Fibroblast of the conjunctiva (primary cell): ENCODE data around the gene SDK2.
A peak's percentile ranks its signal among the peaks of the same experiment; 100 is the strongest.
"Not testable (repeated sequence)": the region's sequence is repeated elsewhere in the genome, so short reads cannot be mapped to it uniquely, and the experiment has no call there.

ENCODE experiments used
- DNase-seq: peaks from one replicate; pipeline ENCODE4 v3.0.0-alpha.2; 2010; ENCODE audit warnings: low read depth

Gene SDK2

GRCh38 chr17:73318427-73318813 lies 325.8 kb downstream of the SDK2 start:
- DNase-seq = no peak

DNA sequence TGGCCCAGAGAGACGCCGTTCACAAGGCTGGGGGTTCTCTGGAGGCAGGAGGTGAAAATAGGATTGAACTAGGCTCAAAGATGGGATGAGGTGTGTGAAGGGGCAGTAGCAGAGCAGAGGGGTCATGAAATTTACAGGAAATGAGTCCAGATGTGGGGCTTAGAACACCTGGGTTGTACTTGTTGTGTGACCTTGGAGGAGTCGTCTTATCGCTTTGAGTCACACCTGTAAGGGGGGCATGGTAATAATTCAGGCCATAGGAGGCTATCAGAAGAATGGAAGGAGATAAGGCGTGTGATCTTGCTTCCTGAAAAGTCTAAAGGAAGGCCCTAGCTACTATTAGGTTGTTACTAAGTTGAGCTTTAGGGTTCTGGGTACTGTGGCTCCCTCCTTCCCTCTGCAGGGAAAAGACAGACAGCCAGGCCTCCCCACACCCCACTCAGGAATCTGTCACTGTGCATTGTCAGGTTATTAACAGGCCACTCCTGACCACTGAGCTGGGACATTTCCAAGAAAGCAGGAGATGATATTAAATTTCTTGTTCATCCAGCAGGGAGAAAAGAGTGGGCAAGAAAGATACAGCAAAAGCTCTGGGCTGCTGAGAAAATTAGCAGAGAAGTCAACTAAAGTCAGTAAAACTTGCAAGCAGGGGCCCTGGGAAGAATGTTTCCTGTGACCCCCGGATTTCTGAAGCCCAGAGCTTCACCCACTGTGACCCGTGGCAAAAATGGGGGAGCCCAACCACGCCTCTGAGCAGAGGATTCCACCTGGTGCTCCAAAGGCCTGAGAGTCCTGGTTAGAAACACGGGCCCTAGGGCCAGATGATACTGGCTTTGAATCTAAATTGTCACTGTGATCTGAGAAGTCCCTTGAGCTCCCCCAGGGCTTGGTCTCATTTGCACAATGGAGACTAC lies 326.5 kb downstream of the SDK2 start:
- no peak for DNase-seq

- peak; percentile 72 for DNase-seq
These were observed 327.2 kb downstream of the SDK2 start for GRCh38 chr17:73316919-73317505.

- no peak for DNase-seq
These were observed 328.8 kb downstream of the SDK2 start for GRCh38 chr17:73315471-73315870.

DNA sequence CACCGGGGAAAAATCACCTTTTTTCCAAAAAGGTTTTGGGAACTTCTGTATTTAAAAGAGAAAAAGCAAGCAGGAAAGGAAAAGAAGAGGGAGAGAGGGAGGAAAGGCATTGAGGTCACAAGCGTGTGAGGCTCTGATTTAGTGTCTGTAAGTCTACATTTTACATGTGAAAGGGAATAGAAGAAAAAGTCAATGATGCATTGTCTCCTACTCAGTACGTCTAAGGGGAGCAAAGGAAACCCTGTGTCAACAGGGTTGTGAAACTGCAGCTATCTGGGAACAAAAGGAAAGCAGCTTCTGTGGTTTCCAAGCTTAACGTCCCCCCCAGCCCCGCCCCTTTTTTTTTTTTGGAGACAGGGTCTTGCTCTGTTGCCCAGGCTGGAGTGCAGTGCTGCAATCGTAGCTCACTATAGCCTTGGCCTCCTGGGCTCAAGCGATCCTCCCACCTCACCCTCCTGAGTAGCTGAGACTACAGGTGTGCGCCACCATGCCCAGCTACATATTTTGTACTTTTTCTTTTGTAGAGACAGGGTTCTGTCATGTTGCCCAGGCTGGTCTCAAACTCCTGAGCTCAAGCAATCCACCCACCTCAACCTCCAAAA lies 330.6 kb downstream of the SDK2 start:
- DNase-seq = no peak

DNA sequence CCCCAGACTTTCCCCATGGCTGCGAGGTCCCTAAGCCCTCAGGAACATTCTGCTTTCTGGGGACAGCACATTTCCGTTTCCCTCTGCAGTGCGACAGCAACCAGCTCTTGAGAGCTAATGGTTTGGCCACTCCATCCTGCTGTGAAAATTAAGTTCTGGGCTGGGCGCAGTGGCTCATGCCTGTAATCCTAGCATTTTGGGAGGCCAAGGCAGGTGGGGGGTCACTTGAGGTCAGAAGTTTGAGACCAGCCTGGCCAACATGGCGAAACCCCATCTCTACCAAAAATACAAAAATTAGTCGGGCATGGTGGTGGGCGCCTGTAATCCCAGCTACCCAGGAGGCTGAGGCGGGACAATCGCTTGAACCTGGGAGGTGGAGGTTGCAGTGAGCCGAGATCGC lies 331.4 kb downstream of the SDK2 start:
- not testable (repeated sequence) for DNase-seq

GRCh38 chr17:73311781-73312641 lies 332.2 kb downstream of the SDK2 start, which contains the start of gene CDC42EP4:
TSS of gene CDC42EP4 (minus strand) at chr17:73312001. CDS start at chr17:73286500, 25,501 bp downstream.
- peak; percentile 91 for DNase-seq

DNA sequence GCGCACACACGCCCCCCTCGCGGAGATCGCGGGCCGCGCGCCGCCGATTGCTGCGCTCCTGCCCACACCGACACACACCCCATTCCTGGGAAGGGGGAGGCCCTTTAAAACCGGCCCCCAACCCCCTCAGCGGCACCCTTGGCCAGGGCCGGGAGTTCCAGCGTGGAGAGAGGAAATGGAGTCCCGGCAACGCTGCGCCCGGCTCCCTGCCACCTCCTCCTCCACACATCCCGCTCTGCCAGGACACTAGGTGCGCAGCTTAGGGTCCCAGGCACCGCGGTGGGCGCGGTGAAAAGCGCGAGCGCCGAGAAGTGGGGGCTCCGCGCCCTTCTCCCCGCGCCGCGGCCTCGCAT lies 332.8 kb downstream of the SDK2 start:
- DNase-seq = no peak

GRCh38 chr17:73309727-73310596 lies 334.3 kb downstream of the SDK2 start:
- no peak for DNase-seq

GRCh38 chr17:73308959-73309358 lies 335.3 kb downstream of the SDK2 start:
- not testable (repeated sequence) for DNase-seq

GRCh38 chr17:73308017-73308823 lies 336.0 kb downstream of the SDK2 start:
- no peak for DNase-seq

DNA sequence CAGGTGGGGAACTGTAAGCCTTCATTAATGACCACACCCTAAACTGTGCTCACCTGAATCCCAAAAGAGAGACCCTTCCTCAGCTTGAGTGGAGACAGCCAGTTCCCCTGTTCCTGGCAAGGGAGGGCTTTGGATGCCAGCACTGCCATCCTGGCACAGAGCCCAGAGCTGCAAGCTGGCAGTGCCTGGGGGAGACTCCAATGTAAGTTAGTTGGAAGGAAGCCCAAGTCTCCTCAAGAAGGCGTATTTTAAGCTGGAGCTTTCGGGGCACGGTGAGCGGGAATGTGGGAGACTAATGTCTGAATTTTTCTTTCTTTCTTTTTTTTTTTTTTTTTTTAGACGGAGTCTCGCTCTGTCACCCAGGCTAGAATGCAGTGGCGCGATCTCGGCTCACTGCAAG lies 337.1 kb downstream of the SDK2 start:
- DNase-seq = no peak

GRCh38 chr17:73305845-73306836 lies 338.1 kb downstream of the SDK2 start:
- no peak for DNase-seq

DNA sequence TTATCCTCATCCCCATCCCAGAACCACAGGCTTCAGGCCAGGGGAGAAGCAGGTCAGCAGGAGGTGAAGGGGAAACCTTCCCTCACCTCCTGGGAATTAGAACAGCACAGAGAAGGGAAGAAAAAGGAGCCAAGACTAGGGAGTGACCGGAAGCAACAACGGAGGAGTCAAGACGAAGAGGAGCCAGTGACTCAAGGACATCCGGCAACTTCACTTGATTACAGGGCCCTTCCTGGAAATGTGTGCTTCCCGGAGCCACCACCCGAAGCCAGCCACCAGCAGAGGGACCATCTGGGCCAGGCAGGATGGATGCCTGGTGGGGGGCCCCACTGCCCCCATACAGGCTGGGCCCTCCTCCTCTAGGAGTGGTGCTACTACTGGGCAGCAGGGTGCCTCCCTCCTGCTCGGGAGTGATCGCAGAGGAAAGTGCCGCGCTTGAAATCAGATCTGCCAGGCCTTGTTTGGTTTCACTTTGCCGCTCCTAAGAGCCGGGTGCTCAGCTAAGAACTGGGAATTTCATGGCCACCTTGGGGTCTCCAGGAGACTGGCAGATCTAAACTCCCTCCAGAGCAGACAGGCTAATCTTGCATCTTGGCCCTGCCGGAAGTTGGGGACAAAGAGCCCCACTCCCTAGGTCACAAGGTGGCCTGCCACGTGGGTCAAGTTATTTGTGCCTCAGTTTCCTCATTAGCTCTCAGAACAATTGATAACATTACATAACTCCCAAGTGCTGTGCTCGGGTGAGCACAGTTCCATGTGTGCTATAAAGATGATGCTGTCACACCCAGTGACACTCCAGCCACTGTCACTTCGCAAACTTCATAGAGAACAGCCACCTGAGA lies 339.1 kb downstream of the SDK2 start:
- DNase-seq = no peak

DNA sequence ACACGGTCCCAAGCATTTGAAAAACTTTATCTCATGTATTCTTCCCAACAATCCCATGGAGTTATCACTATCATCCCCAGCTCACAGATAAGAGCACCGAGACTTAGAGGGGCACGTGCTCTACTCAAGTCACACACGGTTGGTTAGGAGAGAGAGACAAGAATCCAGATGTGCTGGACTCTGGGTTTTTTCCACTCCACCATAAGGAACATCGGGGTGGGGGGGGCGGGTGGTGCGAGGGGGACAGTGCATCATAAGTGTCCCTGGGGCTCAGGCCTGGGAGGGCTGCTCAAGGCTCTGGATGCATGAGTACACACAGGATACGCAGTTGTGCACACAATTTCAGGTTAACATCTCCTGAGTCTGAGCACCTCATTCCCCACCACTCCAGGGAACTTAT lies 339.8 kb downstream of the SDK2 start:
- DNase-seq = no peak

DNA sequence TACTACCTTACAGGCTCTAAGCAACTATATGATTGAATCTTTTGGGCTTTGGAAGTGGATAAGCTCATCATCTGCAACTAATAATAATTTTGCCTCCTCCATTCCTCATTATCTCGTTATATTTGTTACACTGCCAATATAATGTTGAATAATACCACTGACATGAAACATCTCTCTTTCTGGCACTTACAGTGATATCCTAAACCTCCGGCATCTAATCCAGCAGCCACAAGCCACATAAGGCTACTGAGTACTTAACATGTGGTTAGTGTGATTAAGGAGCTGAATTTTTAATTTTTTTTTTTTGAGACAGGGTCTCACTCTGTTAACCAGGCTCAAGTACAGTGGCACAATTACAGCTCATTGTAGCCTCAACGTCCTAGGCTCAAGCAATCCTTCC lies 342.1 kb downstream of the SDK2 start:
- no peak for DNase-seq

- no peak for DNase-seq
These were observed 342.9 kb downstream of the SDK2 start for GRCh38 chr17:73301369-73301768.

DNA sequence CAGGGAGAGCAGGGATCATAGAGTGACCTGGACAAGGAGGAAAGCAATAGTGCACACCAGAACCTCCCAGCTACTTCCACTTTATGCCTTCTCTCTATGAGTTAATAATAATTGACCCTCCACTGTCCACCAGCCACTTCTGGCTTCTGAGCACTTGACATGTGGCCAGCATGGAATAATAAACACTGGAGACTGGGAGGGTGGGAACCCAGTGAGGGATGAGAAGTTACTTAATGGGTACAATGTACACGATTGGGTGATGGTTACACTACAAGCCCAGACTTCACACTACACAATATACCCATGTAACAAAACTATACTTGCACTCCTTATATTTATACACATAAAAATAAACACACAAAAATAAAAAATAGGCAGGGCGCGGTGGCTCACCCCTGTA lies 343.9 kb downstream of the SDK2 start:
- DNase-seq = no peak
